ENCODE data around the gene C4orf50. TPM values are rescaled to one million over a fixed set of nuclear protein-coding genes. Genes with fewer than 3 reads are reported as not detected.

C4orf50 gene
- total and polyA plus RNA-seq, 11 donors: 0.05 to 0.11 TPM; not detected in 9

DNA sequence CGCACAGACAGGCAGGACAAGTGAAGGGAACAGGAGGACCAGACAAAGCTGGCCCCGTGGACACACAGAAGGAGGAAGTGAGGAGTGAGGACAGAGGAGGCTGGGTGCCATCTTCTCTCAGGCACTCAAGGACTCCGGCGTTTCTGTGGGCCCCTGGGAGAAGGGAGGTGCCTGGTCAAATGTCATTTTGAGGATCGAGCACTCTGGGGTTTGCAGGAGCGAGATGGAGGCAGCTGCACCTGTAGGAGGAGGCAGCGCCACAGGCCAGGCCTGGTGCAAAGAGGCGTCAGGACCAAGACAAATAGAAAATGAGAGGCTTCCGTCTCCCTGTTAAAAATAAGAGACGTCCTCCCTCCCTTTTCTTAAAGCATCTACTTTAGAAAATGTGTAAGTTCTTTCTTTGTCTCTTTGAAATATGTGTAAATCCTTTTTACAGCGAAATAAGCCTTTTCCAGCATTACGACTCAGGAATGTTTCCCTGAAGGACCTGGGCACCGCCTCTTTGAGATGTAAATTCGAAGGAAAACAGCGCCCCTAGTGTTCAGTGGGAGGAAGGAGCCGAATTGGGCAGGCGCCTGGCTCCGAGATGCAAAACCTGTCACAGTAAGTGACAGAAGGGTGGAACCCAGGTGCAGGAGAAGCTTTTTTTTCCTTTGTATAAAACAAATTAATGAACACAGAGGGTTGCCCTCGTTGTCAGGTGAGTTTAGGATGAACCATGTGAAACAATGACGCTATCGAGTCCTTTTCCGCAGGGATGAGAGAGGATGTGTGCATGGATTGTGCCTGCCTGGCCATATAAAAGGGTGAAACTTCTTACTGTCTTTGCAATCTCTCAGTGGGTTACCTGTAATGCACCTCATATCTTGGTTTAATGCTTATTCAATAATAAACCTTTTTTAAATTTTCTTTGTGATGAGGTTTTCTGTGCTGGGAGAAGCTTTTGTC, 1.4 kb upstream of the C4orf50 start:
- Histone ChIP-seq H3K36me3 (no peaks in the 10 kb centered on the region), H3K27me3 (peaks cover 0 to 47% (median 6%) of the 10 kb centered on the region in 9 donors), H3K4me1 (no peaks in the 10 kb centered on the region), H3K4me3 (no peak overlapping the region), H3K27ac (no peak overlapping the region), H3K9me3 (no peaks in the 10 kb centered on the region)
- ATAC-seq: no peak
- WGBS, 4 donors: 30 to 37% (median 33%) methylated on average over 22 of the region's 22 CpGs
- TF ChIP-seq POLR2A (IDR thresholded peaks at IDR 0.05): no peak
- TF ChIP-seq, protein P1, sequence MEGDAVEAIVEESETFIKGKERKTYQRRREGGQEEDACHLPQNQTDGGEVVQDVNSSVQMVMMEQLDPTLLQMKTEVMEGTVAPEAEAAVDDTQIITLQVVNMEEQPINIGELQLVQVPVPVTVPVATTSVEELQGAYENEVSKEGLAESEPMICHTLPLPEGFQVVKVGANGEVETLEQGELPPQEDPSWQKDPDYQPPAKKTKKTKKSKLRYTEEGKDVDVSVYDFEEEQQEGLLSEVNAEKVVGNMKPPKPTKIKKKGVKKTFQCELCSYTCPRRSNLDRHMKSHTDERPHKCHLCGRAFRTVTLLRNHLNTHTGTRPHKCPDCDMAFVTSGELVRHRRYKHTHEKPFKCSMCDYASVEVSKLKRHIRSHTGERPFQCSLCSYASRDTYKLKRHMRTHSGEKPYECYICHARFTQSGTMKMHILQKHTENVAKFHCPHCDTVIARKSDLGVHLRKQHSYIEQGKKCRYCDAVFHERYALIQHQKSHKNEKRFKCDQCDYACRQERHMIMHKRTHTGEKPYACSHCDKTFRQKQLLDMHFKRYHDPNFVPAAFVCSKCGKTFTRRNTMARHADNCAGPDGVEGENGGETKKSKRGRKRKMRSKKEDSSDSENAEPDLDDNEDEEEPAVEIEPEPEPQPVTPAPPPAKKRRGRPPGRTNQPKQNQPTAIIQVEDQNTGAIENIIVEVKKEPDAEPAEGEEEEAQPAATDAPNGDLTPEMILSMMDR (IDR thresholded peaks at IDR 0.05): peak; percentile 63 to 86 (median 79)
- DNase-seq: no peak
- intact Hi-C loops (cut with DNase I): no loop called here

DNA sequence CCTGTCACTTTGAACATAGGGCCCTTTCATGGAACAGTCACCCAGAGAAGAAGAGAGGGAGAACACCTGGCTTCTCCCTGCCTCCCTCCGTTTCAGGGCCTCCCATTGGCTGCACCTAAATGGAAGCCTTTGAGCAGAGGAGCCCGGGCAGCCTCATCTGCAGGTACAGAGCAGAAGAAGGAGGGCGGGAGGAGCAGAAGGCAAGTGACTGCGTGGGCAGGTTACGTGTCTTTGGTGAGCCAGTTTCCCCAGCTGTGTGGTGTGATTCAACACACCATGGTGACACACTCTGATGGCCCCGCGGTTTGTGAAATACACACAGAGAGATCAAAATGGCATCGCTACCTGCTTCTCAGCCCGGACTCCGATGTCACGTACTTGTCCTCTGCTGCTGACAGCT, 431 bp downstream of the C4orf50 start:
- 74 to 85% (median 80%) methylated on average over 6 to 11 of the region's 11 CpGs for WGBS, 4 donors
- H3K27me3 ChIP-seq: peaks cover 0 to 43% (median 6%) of the 10 kb centered on the region in 9 donors
- H3K4me1 ChIP-seq: no peaks in the 10 kb centered on the region
- ATAC-seq (no peak), DNase-seq (no peak)
- H3K36me3 ChIP-seq: no peaks in the 10 kb centered on the region
- no peak for TF ChIP-seq POLR2A (IDR thresholded peaks at IDR 0.05)
- TF ChIP-seq, protein P1 (IDR thresholded peaks at IDR 0.05): no peak
- no peaks in the 10 kb centered on the region for H3K9me3 ChIP-seq
- H3K27ac ChIP-seq: no peak overlapping the region
- intact Hi-C loops (cut with DNase I): no loop called here
- no peak overlapping the region for H3K4me3 ChIP-seq

DNA sequence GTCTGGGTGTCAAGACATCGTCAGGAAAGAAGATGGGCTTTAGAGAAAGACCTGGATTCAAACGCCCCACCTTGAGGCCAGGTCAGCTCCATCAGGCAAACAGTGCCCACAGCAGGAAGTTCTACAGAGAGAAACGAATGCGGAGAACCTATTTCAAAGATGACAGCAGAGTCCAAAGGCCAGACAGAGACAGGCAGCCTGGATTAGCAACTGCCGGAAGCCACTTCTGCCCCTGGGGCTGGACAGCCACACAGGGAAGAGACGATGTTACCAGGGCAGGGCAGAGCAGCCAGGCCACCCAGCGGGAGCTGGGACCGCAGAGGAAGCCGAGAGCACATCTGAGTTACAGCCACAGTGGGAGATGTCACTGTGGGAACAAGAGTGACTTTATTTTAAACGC, 1.2 kb downstream of the C4orf50 start:
- peaks cover 0 to 41% (median 7%) of the 10 kb centered on the region in 9 donors for H3K27me3 ChIP-seq
- DNase-seq (no peak), ATAC-seq (no peak)
- TF ChIP-seq, protein P1 (IDR thresholded peaks at IDR 0.05): no peak
- no peak for TF ChIP-seq POLR2A (IDR thresholded peaks at IDR 0.05)
- intact Hi-C loops (cut with DNase I): no loop called here
- H3K4me1 ChIP-seq: peaks cover 0 to 2% (median 0%) of the 10 kb centered on the region in 12 donors
- no peak overlapping the region for H3K27ac ChIP-seq
- WGBS, 4 donors: 65 to 69% (median 67%) methylated on average over 10 of the region's 10 CpGs
- no peak overlapping the region for H3K4me3 ChIP-seq
- no peaks in the 10 kb centered on the region for H3K36me3 ChIP-seq
- H3K9me3 ChIP-seq: no peaks in the 10 kb centered on the region

DNA sequence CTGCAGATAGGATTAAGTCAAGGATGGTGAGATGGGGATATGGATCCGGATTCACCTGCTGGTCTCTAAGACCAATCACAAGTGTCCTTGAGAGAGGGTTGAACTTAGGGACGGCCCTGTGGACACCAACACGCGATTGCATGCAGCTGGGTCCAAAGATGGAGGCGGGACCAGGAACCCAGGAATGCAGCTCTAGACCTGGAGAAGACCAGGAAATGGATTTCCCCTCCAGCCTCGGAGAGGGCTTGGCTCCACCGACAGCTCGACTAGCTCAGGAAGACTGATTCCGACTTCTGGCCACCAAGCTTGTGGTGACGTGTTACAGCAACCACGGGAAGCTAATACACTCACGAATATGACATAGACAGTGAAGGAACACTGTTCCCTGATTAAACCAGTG, 4.7 kb downstream of the C4orf50 start:
- Histone ChIP-seq H3K27ac (no peak overlapping the region), H3K4me1 (peaks cover 0 to 9% (median 0%) of the 10 kb centered on the region in 12 donors), H3K9me3 (no peaks in the 10 kb centered on the region), H3K4me3 (no peak overlapping the region), H3K36me3 (no peaks in the 10 kb centered on the region), H3K27me3 (peaks cover 0 to 31% (median 15%) of the 10 kb centered on the region in 9 donors)
- ATAC-seq: no peak
- peak in 1 of 5 donors; percentile 5 for DNase-seq
- WGBS, 4 donors: 71 to 84% (median 73%) methylated on average over 12 of the region's 12 CpGs
- intact Hi-C loops (cut with DNase I): no loop called here
- TF ChIP-seq, protein P1 (IDR thresholded peaks at IDR 0.05): no peak
- no peak for TF ChIP-seq POLR2A (IDR thresholded peaks at IDR 0.05)

Measured in heart left ventricle (tissue), 16 donors.